Prostate gland (tissue), 2 donors: ENCODE results near the gene ADAM20.

ENCODE experiments used
- CTCF ChIP-seq, 4 experiments: fragments of 200-600 bp in 2 of 4; fragments of 450-650 bp in 2 of 4; sonication (generic) in 2 of 4; IDR thresholded peaks; 1 replicate in 3 of 4; 2 replicates in 1 of 4; pipeline ENCODE4 v1.5.1; 2016 to 2019; ENCODE audit warnings: antibody characterized with exemption in 4 of 4, mild to moderate bottlenecking in 2 of 4, moderate library complexity in 2 of 4
- POLR2AphosphoS5 ChIP-seq: sonication (generic); formaldehyde crosslinking; IDR thresholded peaks from one replicate; pipeline ENCODE4 v1.6.1; 2017; ENCODE audit warnings: antibody characterized with exemption

GRCh38 chr14:70525691-70526090 is 9.1 kb downstream of the ADAM20 start:
- TF ChIP-seq POLR2AphosphoS5 (no peak), CTCF (IDR thresholded peaks at IDR 0.05) (no peak)
